Stimulated activated CD4-positive, alpha-beta T cell treated with anti-CD3 and anti-CD28 coated beads, Interleukin-4, amount 100 ng/mL, for 1 hour (primary cell): ENCODE data around the gene TLN1.

Source experiments
- DNase-seq: peaks from one replicate; pipeline ENCODE4 v3.0.0-alpha.2; 2020

Gene TLN1, protein sequence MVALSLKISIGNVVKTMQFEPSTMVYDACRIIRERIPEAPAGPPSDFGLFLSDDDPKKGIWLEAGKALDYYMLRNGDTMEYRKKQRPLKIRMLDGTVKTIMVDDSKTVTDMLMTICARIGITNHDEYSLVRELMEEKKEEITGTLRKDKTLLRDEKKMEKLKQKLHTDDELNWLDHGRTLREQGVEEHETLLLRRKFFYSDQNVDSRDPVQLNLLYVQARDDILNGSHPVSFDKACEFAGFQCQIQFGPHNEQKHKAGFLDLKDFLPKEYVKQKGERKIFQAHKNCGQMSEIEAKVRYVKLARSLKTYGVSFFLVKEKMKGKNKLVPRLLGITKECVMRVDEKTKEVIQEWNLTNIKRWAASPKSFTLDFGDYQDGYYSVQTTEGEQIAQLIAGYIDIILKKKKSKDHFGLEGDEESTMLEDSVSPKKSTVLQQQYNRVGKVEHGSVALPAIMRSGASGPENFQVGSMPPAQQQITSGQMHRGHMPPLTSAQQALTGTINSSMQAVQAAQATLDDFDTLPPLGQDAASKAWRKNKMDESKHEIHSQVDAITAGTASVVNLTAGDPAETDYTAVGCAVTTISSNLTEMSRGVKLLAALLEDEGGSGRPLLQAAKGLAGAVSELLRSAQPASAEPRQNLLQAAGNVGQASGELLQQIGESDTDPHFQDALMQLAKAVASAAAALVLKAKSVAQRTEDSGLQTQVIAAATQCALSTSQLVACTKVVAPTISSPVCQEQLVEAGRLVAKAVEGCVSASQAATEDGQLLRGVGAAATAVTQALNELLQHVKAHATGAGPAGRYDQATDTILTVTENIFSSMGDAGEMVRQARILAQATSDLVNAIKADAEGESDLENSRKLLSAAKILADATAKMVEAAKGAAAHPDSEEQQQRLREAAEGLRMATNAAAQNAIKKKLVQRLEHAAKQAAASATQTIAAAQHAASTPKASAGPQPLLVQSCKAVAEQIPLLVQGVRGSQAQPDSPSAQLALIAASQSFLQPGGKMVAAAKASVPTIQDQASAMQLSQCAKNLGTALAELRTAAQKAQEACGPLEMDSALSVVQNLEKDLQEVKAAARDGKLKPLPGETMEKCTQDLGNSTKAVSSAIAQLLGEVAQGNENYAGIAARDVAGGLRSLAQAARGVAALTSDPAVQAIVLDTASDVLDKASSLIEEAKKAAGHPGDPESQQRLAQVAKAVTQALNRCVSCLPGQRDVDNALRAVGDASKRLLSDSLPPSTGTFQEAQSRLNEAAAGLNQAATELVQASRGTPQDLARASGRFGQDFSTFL (N-terminal part only)

DNA sequence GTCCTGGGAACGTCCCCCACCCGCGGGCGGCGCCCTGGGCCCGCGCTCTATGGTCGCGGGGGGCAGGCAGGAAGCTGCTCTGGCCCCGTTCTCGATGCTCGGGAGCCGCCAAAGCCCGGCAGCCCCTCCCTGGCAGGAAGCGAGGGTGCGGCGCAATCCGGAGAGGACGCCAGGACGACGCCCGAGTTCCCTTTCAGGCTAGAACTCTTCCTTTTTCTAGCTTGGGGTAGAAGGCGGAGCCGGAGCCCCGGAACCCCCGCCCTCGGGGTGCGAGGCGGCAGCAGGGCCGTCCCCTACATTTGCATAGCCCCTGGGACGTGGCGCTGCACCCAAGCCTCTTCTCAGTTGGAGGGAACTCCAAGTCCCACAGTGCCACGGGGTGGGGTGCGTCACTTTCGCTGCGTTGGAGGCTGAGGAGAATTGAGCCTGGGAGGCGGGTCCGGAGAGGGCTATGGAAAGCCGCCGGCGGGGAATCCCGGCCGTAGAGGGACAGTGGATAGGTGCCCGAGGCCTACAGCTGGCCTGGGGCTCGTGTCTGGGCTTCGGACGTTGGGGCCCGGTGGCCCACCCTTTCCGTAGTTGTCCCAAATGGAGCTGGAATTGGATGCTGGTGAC is at the start of gene TLN1, which contains the start of gene CREB3:
TLN1 (minus strand) TSS at position 11 of the 615 bp plus-strand sequence. CDS start 6,501 bp downstream, outside the sequence.
CREB3 (plus strand) TSS at position 482 of the 615 bp plus-strand sequence; CDS start at position 589, 107 bp downstream.
- peak; percentile 94 for DNase-seq

DNA sequence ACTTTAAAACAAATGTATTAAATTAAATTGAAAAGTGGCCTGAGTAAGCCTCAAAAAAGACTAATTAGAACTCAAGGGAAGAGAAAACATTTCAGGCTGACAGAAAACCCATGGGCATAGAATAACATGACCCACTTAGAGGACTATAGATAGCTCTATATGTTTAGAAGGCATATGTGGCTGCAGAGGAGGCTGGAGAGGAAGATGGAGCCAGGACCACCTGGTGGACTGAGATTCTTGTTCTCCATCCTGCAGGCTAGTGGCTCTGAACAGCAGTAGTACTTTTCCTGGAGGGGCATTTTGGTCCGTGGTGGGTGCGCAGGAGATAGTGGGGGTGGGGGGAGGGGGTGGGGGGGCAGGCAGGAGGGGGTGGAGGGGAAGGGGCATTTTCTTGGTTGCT is 49.1 kb upstream of the TLN1 start:
- DNase-seq: no peak

DNA sequence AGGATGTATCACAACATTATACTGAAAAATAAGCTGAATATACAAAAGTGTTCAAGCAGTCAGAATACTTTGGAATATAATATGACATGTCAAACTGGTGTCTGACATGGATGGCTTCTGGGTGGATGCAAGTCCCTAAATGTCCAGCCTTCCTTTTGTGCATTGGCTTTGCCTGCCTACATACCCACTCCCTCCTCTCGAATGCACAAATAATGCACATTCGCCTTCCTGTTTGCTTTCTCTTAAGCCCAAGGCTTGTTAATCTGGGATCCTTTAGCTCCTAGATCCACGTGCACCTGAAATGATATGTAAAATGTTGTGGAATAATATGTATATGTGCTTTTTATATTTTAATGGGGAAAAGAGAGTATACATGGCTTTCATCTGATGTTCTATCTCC is 46.5 kb upstream of the TLN1 start:
- DNase-seq: no peak

DNA sequence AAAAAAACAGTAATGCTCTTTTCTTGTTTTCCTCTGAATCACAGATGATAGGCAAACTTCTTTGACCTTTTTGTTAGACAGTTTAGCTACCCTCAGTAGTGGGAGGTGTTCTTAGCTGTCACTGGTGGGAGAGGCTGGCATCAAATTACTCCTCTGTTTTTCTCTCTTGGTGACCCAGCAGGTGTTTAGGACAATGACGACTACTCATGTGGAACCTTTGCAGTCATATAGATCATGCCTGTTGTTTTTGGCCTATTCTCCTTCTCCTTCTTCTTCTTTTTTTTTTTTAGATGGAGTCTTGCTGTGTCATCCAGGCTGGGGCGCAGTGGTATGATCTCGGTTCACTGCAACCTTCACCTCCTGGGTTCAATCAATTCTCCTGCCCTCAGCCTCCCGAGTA is 44.0 kb upstream of the TLN1 start:
- no peak for DNase-seq

DNA sequence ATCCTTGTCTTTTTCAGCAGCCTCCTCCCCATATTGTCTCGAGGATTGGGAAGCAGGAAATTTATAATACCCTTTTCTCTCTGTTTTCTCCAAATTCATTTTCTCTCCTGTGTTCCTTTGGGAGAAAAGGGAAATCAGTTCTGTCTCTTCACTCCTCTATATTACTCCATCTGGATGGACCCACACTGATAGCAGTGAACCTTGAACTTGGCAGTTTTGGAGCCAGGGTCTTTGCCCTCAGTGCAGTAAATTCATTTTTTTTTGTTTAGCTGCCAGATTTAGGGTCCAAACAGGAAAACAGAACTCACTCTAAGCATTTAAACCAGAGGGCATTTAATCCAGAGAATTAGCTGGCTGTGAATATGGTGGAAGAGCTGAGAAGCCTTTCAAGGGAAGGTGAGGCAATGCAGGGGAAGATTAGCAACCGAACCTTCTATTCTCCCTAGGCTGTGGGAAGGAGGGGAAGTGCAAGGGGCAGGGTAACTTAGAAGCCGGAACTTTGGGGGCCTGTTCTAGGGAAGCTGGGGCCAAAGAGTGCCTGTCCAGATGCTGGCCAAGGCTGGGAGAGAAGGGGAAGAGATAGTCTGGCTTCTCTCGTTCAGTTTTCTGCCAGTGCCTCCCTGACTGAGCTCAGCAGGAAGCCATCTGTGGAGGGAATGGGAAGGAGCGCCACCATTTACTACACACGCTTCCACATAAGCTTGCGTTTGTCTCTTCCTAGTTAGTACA is 43.1 kb upstream of the TLN1 start:
- no peak for DNase-seq

DNA sequence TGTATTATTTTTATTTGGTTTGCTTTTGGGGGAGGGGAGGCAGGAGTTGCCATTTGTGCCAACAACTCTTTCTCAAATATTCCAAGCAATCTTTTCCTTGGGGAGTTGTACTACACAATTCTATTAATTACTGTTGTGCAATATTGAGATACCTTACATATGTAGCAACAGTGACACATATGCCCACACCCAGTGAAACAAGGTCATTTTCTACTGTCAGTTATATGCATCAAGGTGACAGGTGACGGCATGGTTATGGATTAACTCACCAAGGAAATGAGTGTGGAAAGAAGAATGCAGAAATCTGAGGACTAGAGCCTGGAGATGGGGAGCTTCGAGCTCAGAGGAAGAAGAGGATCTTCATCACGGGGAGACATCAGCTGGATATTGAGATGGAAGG is 39.9 kb upstream of the TLN1 start:
- DNase-seq: no peak

DNA sequence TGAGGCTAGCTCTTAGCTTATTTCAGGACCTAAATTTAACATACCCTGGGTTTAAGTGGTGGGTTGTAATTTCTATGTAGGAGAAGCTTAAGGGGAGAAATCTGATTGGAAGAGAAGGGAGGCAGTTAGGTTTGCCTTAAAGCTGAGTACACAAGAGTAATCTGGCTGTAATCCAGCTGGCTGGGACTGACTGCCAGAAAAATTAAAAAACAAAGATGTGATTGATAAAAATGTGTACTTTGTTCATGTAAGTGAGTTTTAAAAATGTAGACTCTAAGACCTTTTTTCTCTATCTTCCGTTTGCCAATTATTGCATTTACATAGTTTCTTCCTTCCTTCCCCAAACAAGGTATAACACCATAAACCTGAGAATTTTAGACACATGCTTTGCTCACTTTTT is 39.5 kb upstream of the TLN1 start:
- DNase-seq: no peak

DNA sequence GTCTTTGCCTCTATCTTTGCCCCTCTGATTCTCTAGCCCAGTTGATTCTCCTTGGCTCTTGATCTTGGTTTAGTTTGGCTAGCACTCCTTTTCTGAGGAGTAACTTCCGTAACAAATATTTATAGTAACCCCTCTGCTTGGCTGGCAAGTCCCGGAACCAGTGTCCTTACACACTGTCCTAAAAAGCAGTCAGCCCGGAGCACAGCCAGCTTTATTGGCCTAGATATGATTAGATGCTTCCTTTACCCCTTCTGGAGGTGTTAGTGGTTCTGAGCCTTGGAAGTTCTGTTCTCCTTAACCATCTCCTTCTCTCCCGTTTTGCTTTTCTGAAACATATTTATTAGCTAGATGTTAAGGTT is 39.1 kb upstream of the TLN1 start:
- DNase-seq: no peak

DNA sequence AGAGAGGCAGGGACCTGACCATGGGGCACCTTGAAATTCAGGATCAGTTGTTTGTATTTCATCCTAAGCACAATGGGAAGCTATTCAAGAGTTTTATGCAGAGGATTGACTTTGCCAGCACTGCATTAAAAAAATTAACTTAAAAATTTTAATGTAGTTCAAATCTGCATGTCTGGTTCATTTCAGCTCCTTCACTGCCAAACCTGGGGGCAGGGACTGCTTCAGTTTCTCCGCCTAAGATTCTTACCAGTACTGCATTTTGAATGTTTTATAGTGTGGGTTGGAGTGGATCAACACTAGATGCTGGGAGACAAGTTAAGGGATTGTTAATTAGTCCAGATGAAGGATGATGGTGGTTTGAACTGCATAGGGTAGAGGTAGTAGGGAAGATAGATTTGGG is 37.8 kb upstream of the TLN1 start:
- DNase-seq: no peak

DNA sequence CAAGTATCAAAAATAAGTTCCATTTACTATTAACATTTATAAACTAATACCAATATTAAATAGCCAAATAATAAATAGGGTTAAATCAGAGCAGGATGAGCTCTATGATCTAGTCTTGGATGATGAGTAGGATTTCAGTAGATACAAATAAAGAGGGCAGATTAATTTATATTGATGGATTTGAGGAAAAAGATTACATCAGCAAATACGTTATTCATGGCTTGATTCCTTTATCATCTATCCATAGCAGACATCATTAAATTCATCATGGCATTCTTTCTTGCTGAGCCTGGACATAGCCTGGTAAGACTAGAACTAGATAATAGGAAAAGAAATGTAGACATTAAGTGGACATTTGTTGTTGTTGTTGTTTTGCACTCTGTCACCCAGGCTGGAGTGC is 35.5 kb upstream of the TLN1 start:
- DNase-seq: no peak

DNA sequence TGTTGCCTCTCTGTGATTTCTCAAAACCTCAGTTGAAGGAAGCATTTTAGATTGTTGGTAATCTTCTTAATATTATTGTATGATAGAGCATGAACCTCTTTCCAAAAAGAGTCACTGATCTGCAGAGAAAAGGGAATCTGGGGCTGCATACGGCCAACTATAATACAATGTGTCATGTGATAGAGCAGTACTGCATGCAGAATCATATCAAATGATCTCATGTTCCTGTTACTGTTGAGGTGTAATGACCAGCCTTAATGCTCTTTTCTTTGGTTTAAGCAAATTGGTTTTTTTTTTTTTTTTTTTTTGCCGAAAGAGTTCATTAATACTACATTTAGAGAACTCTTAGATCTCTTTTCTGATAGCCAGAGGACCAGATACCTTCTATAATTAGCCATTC is 35.0 kb upstream of the TLN1 start:
- no peak for DNase-seq

DNA sequence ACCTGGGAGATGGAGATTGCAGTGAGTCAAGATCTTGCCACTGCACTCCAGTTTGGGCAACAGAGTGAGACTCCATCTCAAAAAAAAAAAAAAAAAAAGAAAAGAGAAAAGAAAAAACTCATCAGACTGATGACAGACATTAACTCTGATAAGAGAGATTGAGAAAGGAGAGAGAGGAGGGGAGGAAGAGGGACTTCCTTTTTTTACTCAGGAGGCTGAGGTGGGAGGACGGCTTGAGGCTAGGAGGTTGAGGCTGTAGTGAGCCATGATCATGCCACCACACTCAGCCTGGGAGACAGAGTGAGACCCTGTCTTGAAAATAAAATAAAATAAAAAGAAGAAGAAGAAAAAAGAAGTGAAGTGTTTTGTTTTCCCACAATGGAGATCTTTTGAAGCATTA is 31.8 kb upstream of the TLN1 start:
- DNase-seq: no peak

DNA sequence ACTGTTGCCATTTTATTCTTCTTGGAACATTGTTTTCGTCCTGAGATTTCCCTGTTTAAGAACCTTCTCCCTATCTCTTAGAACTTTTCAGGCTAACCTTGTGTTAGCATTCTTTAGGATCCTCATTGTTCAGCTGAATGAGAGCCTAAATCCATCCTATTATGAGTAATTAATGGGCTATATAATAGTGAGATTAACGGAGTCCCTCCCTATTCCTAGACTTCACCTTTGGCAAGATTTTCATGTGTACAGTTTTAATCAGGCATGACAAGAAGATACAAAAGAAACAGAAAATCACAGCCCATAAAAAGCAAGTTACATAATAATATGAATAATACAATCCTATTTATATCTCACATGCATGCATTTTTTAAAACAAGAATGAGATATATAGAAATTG is 31.2 kb upstream of the TLN1 start:
- DNase-seq: no peak

DNA sequence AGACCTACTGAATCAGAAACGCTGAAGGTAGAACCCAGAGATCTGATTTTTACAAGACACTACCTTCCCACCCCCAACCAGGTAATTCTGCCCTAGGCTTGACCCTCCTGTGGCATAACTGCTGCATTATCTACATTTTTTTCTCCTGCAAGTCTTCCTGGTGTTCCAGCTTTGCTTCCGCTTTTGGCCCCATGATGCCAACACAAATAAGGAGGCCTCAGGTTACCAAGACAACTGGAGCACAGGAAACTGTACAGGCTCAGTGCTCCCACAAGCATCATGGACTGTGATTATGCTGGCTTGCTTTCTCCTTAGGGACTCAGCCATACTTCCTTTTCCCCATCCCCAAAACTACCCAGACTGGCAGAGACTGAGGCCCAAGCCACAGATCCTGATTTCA is 28.7 kb upstream of the TLN1 start:
- no peak for DNase-seq

DNA sequence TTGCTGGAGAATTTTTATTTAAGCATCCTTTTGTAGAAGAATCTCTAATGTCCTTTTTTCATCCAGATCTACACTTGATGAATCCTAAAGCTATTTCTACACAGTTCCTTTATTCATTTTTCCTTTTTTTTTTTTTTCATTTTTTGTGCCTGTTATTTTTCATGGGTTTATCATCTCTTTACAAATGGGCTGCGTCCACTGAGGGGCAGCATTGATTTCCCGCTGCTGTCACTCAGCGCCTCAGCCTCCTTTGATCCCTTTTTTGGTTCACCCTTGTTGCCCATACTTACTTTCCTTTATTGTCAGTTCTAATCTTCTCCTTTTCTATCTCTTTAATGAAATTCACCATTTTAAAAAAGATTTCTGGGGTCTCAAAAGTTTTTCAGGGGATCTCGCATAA is 27.8 kb upstream of the TLN1 start:
- no peak for DNase-seq

DNA sequence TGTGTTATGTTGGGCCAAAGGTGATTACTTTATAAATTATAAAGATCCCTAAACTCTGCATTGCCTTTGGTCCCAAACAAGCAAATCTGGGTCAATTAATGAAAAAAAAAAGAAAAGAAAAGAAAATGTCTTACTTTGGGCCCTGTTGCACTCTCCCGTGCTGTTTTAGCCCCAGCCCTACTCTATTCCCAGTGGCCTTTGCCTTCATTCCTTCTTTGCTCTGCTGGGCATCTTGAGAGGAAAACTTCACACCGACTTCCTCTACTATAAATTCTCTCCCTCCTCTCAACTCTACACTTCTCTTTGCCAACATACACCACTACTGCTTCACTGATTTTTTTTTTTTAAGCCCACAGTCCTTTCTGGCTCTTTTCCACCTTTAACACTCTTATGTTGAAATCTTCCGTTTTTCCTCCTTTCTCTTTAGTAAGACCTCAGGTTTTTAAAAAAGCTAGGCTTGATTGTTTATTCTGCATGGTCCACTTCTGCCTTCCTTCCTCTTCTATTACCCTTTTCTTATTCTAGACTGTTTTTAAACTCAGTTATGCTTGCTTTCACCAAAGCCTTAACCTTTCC is 26.6 kb upstream of the TLN1 start:
- no peak for DNase-seq

DNA sequence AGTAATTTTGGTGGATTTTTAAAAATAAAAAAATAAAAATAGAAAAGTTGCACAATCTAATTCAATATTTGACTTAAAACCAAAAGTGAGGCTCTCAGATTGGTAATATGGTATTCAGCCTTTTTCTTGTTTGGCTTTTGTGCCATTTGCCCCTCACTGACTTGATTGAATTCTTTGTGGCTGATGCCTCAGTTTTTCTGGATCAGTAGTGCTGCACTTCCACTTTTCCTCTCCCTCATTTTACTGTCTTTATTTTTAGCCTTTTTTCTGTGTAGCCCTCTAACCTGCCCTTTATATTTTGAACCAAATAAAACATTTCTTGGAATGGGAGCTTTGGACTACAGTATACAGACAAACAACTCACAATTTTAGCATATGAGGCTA is 25.9 kb upstream of the TLN1 start:
- DNase-seq: no peak

DNA sequence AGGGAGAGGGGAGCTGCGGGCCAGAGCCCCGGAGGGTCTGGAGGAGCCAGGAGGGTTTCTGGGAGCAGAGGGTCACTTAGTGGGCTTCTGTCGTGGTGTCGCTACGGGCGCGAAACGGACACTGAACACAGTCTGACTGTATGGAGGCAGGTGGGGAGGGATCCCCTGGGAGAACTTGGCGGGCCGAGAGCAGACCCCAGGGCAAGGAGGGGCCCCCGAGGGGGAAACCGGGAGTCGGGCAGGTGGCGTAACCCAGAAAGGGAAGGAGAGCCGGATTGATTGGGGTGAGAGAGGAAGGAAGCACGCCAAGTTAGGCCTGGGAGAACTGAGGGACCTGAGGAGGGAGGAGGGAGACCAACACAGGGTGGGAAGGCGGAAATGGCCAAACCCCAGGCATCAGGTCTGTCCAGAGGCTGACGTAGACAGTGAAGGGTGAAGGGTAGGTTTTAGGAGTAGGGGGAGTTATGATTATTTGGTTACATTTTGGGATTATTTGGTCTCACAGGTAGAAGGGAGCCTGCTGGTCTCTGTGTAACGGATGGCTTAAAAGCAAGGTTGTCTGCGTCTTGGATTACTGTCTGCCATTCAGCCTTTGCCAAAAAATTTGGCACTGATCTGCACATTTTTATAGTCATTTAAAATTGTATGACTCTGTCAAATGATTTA is 25.4 kb upstream of the TLN1 start:
- no peak for DNase-seq

DNA sequence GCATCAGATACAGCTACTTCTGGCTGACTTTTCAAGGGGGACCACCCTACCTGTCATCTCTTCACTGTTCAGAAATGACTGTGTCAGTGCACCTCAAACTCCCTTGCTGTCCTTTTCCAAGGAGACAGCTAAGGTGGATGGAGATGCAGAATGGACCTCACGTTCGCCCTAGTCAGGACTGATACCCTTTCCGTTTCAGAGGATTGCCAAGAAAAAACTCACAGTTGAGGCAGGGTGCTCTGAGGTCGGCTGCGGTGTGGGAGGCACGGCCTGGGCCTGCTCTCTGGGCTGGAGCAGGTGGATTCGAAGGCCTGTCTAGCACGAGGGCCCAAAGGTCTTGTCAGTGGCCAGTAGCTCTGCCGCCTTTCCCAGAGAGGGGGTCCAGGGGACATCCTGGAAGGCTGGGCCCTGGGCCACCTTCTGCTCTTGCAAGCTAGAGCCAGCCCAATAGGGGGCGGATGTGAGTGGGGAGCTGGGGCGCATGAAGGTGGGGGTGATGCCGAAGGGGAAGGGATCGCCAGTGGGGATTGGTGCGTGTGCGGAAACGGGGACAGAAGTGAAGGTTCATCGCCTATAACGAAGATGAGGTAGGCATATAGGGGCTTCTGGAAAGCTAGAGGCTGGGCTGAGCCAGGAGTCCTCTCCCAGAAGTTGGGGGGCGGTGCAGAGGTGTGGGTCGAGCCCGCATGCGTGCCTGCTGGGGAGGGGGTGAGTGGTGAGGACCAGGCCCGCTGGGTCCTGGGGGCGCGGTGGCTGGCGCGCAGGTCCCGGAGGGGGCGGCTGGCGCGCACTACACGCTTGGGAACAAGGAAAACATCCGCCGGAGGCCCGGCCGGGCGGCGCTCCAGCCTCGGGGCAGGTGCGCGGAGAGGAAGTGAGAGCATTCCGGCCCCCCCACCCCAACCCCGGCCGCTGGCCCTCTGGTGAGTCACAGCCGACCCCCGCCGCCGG is 24.6 kb upstream of the TLN1 start:
- DNase-seq: peak; percentile 81

DNA sequence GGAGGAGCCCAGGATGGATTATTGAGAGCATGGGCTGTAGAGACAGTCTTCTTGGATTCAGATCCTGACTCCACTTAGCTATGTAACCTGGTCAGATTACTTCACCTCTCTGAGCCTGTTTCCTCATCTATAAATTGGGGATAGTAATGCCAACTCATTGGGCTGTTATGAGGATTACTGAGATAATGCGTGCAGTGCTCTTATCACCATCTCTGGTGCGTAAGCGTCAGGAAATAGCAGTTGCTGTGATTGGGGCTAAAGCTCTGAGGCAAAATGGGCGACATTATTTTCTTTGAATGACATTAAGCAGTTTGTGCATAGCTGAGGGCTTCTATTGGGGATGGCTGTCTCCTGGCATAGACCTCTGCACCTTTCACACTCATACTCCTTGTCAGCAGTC is 23.1 kb upstream of the TLN1 start:
- no peak for DNase-seq
